Naive thymus-derived CD4-positive, alpha-beta T cell (primary cell): ENCODE measurements around the gene SLC39A10. TPM values are rescaled to one million over a fixed set of nuclear protein-coding genes. Genes with fewer than 3 reads are reported as not detected.

Source experiments
- ATAC-seq: fragments of 150-1000 bp; cut with Tn5 transposase; 2 replicates; pipeline ENCODE4 v1.10.0; 2021; ENCODE audit warnings: mild to moderate bottlenecking, moderate library complexity
- CTCF ChIA-PET: fragments of 350-600 bp; sonication (Branson Sonifier 250); formaldehyde crosslinking; loops from one replicate; lab custom pipeline; 2021; ENCODE audit warnings: antibody characterized with exemption; lab: Charles Lee
- POLR2A ChIA-PET: fragments of 350-600 bp; sonication (Branson Sonifier 250); formaldehyde crosslinking; loops from one replicate; lab custom pipeline; 2021; ENCODE audit warnings: antibody characterized with exemption, inconsistent platforms; lab: Charles Lee
- DNase-seq, 9 donors: peaks; one replicate each; pipeline versions ENCODE4 v3.0.0 to v3.0.0-alpha.2; 2020 to 2022; ENCODE audit warnings: mixed read lengths in 1 of 9
- H3K27ac ChIP-seq: one replicate; pipeline ENCODE4 v1.7.0; 2013; ENCODE audit warnings: mild to moderate bottlenecking, low read depth, low read length, moderate library complexity
- H3K27me3 ChIP-seq, 2 donors: one replicate each; pipeline ENCODE4 v1.7.0; 2013; ENCODE audit warnings: low read length in 2 of 2, mild to moderate bottlenecking in 2 of 2, moderate library complexity in 2 of 2; ENCODE audit not compliant: control insufficient read depth in 2 of 2, insufficient read depth in 2 of 2
- H3K36me3 ChIP-seq, 3 experiments: 1 replicate in 2 of 3; 2 replicates in 1 of 3; pipeline ENCODE4 v1.7.0; 2013; ENCODE audit warnings: low read length in 3 of 3, mild to moderate bottlenecking in 3 of 3, moderate library complexity in 1 of 3; ENCODE audit not compliant: insufficient read depth in 3 of 3, control insufficient read depth in 2 of 3
- H3K4me1 ChIP-seq, 2 donors: one replicate each; pipeline ENCODE4 v1.7.0; 2013; ENCODE audit warnings: low read length in 2 of 2, mild to moderate bottlenecking in 2 of 2, moderate library complexity in 1 of 2; ENCODE audit not compliant: control insufficient read depth in 2 of 2, insufficient read depth in 2 of 2
- H3K4me3 ChIP-seq: 2 replicates; pipeline ENCODE4 v1.7.0; 2013; ENCODE audit warnings: mild to moderate bottlenecking, low read length
- H3K9me3 ChIP-seq, 3 experiments: 1 replicate in 2 of 3; 2 replicates in 1 of 3; pipeline ENCODE4 v1.7.0; 2013; ENCODE audit warnings: low read length in 3 of 3; ENCODE audit not compliant: control insufficient read depth in 2 of 3
- H3K27ac Mint-ChIP-seq, 9 donors: one replicate each; pipeline ENCODE4 v1.8.0; 2020 to 2022; ENCODE audit warnings: mixed read lengths in 9 of 9, mild to moderate bottlenecking in 8 of 9, moderate library complexity in 5 of 9, inconsistent platforms in 2 of 9
- H3K27me3 Mint-ChIP-seq, 5 donors: one replicate each; pipeline ENCODE4 v1.8.0; 2021 to 2022; ENCODE audit warnings: mixed read lengths in 5 of 5, mild to moderate bottlenecking in 1 of 5
- H3K36me3 Mint-ChIP-seq, 5 donors: one replicate each; pipeline ENCODE4 v1.8.0; 2020 to 2022; ENCODE audit warnings: mixed read lengths in 5 of 5, mild to moderate bottlenecking in 3 of 5, inconsistent platforms in 1 of 5
- H3K4me1 Mint-ChIP-seq, 7 donors: one replicate each; pipeline ENCODE4 v1.8.0; 2020 to 2022; ENCODE audit warnings: mixed read lengths in 7 of 7, mild to moderate bottlenecking in 3 of 7, inconsistent platforms in 1 of 7
- H3K4me3 Mint-ChIP-seq, 10 donors: one replicate each; pipeline ENCODE4 v1.8.0; 2020 to 2022; ENCODE audit warnings: mild to moderate bottlenecking in 10 of 10, mixed read lengths in 10 of 10, moderate library complexity in 6 of 10, inconsistent platforms in 2 of 10
- H3K9me3 Mint-ChIP-seq, 11 donors: one replicate each; pipeline ENCODE4 v1.8.0; 2020 to 2022; ENCODE audit warnings: mixed read lengths in 11 of 11, mild to moderate bottlenecking in 4 of 11, inconsistent platforms in 1 of 11, moderate library complexity in 1 of 11
- intact Hi-C, 2 donors: fragments of 100-400 bp; cut with micrococcal nuclease; formaldehyde crosslinking; loops; one replicate each; pipeline ENCODE4 v1.15.1; 2023
- polyA plus RNA-seq, 2 donors: library from polyadenylated mRNA; unstranded; fragments of 300-500 nt; fragmentation: Illumina TruSeq; gene quantifications; one replicate each; pipeline ENCODE4 v1.2.3, GENCODE V29; 2021
- total RNA-seq, 6 experiments: library from RNA in 5 of 6; stranded (reverse) in 5 of 6; gene quantifications; 1 replicate in 5 of 6; 2 replicates in 1 of 6; pipeline ENCODE4 v1.2.3 and lab custom pipeline; 2021 to 2026

Gene SLC39A10
- total and polyA plus RNA-seq, 7 experiments from 2014 or later = 6.6 to 92.9 (median 58.0) TPM

GRCh38 chr2:195779491-195779890, 122.5 kb downstream of the SLC39A10 start:
- no peak for ATAC-seq
- Histone ChIP-seq H3K36me3 (no peaks in the 10 kb centered on the region), H3K4me1 (no peaks in the 10 kb centered on the region), H3K4me3 (no peak overlapping the region), H3K27me3 (no peaks in the 10 kb centered on the region), H3K27ac (no peak overlapping the region), H3K9me3 (no peaks in the 10 kb centered on the region)
- intact Hi-C loops = no loop called here
- no peak for DNase-seq
- H3K4me1 Mint-ChIP-seq = no peaks in the 10 kb centered on the region
- CTCF ChIA-PET = no interaction called here
- no peak overlapping the region for H3K27ac Mint-ChIP-seq
- no peaks in the 10 kb centered on the region for H3K9me3 Mint-ChIP-seq
- H3K27me3 Mint-ChIP-seq = no peaks in the 10 kb centered on the region
- no peaks in the 10 kb centered on the region for H3K36me3 Mint-ChIP-seq
- H3K4me3 Mint-ChIP-seq = no peak overlapping the region
- POLR2A ChIA-PET = no interaction called here

GRCh38 chr2:195782156-195782555, 125.1 kb downstream of the SLC39A10 start:
- H3K27me3 Mint-ChIP-seq = peaks cover 0 to 3% (median 0%) of the 10 kb centered on the region in 5 donors
- H3K4me3 Mint-ChIP-seq = no peak overlapping the region
- no peak for ATAC-seq
- CTCF ChIA-PET = no interaction called here
- H3K4me3 ChIP-seq = no peak overlapping the region
- H3K27ac Mint-ChIP-seq = no peak overlapping the region
- H3K9me3 Mint-ChIP-seq = no peaks in the 10 kb centered on the region
- H3K4me1 ChIP-seq = no peaks in the 10 kb centered on the region
- H3K27me3 ChIP-seq = no peaks in the 10 kb centered on the region
- no peaks in the 10 kb centered on the region for H3K4me1 Mint-ChIP-seq
- H3K36me3 Mint-ChIP-seq = peaks cover 0 to under 1% (median 0%) of the 10 kb centered on the region in 5 donors
- H3K27ac ChIP-seq = no peak overlapping the region
- H3K9me3 ChIP-seq = no peaks in the 10 kb centered on the region
- no peak for DNase-seq
- no peaks in the 10 kb centered on the region for H3K36me3 ChIP-seq
- intact Hi-C loops = no loop called here
- POLR2A ChIA-PET = no interaction called here
